ENCODE measurements around the gene WAPL. TPM values are rescaled to one million over a fixed set of nuclear protein-coding genes. Genes with fewer than 3 reads are reported as not detected.

The WAPL gene
- total and polyA plus RNA-seq, 8 donors, result 28.2 to 48.0 (median 44.3) TPM

DNA sequence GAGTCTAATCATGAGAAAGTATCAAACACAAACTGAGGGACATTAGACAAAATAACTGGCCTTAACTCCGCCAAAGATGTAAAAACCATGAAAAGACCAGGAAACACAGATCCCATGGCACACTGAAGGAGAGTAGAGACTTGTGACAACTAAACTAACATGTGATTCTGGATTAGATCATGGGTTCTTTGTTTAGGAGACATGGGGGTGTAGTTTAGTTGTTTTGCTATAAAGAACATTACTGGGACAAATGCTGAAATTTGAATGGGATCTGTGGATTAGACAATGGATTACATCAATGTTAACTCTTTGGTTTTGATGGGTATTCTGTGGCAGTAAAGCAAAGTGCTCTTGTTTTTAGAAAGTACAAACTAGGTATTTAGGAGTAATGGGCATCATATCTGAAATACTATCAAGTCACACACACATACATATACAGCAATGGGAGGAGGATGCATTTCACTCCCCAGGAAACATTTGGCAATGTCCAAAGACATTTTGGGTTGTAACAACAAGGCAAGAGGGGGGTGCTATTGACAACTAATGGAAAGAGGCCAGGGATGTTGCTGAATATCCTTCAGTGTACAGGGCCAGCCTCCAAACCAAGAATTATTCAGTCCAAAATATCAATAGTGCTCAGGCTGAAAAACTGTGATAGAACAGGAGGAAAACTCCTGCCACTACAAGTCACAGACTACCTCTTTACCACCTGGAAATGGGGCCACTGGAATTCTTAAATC, 32.4 kb downstream of the WAPL start:
- intact Hi-C loops (cut with DNase I), result no loop called here
- no peak for TF ChIP-seq CTCF (IDR thresholded peaks at IDR 0.05)
- no peak overlapping the region for H3K27ac ChIP-seq
- ATAC-seq (no peak), DNase-seq (no peak)
- H3K36me3 ChIP-seq, result peaks cover 0 to 51% of the 10 kb centered on the region in 2 donors
- H3K4me1 ChIP-seq, result no peaks in the 10 kb centered on the region
- no peak overlapping the region for H3K4me3 ChIP-seq
- no peaks in the 10 kb centered on the region for H3K27me3 ChIP-seq
- H3K9me3 ChIP-seq, result no peaks in the 10 kb centered on the region

- no peak for ATAC-seq
- Histone ChIP-seq H3K27me3 (no peaks in the 10 kb centered on the region), H3K4me1 (no peaks in the 10 kb centered on the region), H3K4me3 (no peak overlapping the region), H3K27ac (no peak overlapping the region), H3K9me3 (no peaks in the 10 kb centered on the region), H3K36me3 (peaks cover 0 to 61% of the 10 kb centered on the region in 2 donors)
- TF ChIP-seq CTCF (IDR thresholded peaks at IDR 0.05), result no peak
- intact Hi-C loops (cut with DNase I), result no loop called here
- DNase-seq, result no peak
Observed at GRCh38 chr10:86486856-86487255, 34.7 kb downstream of the WAPL start.

- intact Hi-C loops (cut with DNase I), result no loop called here
- H3K36me3 ChIP-seq, result peaks cover 0 to 50% of the 10 kb centered on the region in 2 donors
Observed at GRCh38 chr10:86483664-86484063, 37.9 kb downstream of the WAPL start.

DNA sequence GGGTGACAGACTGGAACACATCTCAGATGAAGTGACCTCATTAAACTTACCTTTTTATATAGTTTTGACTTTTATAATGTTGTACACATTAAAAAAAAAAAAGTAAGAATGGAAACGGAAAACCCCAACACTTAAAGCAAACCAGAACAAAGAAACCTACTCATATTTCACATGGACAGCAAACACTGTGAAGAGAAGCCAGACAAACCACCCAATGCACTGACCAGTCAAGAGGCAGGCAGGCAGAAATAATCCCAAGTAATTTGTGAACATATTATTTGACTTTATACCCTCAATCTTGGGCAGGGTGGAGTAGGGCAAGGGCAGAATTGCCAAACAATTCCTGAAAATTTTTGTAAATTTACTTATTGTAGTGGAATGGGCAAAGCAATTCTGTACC, 39.8 kb downstream of the WAPL start:
- intact Hi-C loops (cut with DNase I), result no loop called here
- Histone ChIP-seq H3K4me3 (no peak overlapping the region), H3K27ac (no peak overlapping the region), H3K9me3 (no peaks in the 10 kb centered on the region), H3K36me3 (peaks cover 0 to 48% of the 10 kb centered on the region in 2 donors), H3K27me3 (no peaks in the 10 kb centered on the region), H3K4me1 (no peaks in the 10 kb centered on the region)
- no peak for ATAC-seq
- no peak for TF ChIP-seq CTCF (IDR thresholded peaks at IDR 0.05)
- no peak for DNase-seq

More at GRCh38 chr10:86483664-86484063, 37.9 kb downstream of the WAPL start:
- TF ChIP-seq CTCF (IDR thresholded peaks at IDR 0.05), result no peak
- DNase-seq, result no peak
- H3K27ac ChIP-seq, result no peak overlapping the region
- ATAC-seq, result no peak
- no peak overlapping the region for H3K4me3 ChIP-seq
- no peaks in the 10 kb centered on the region for H3K9me3 ChIP-seq
- no peaks in the 10 kb centered on the region for H3K27me3 ChIP-seq
- no peaks in the 10 kb centered on the region for H3K4me1 ChIP-seq

GRCh38 chr10:86480571-86480970, 41.0 kb downstream of the WAPL start:
- Histone ChIP-seq H3K4me3 (no peak overlapping the region), H3K27me3 (no peaks in the 10 kb centered on the region), H3K36me3 (peaks cover 0 to 56% of the 10 kb centered on the region in 2 donors), H3K9me3 (no peaks in the 10 kb centered on the region), H3K27ac (no peak overlapping the region), H3K4me1 (no peaks in the 10 kb centered on the region)
- intact Hi-C loops (cut with DNase I), result no loop called here
- ATAC-seq (no peak), DNase-seq (no peak)
- no peak for TF ChIP-seq CTCF (IDR thresholded peaks at IDR 0.05)

Data from left lung (tissue), 10 donors.